Smooth muscle cell of the brain vasculature (primary cell): ENCODE results near the gene DDX42.
"Not testable (repeated sequence)": the region's sequence is repeated elsewhere in the genome, so short reads cannot be mapped to it uniquely, and the experiment has no call there.

Experiments
- DNase-seq: peaks from one replicate; pipeline ENCODE4 v3.0.0-alpha.2; 2012; ENCODE audit warnings: low read depth, low spot score

DDX42 gene

GRCh38 chr17:63780507-63780906 is 6.5 kb downstream of the DDX42 start:
- no peak for DNase-seq

GRCh38 chr17:63780928-63781327 is 7.0 kb downstream of the DDX42 start:
- no peak for DNase-seq

GRCh38 chr17:63783522-63783921 is 9.6 kb downstream of the DDX42 start:
- DNase-seq: no peak

- no peak for DNase-seq
These were observed 11.6 kb downstream of the DDX42 start for GRCh38 chr17:63785556-63785955.

- DNase-seq: no peak
These were observed 12.1 kb downstream of the DDX42 start for GRCh38 chr17:63786117-63786516.

- DNase-seq: no peak
These were observed 13.2 kb downstream of the DDX42 start for GRCh38 chr17:63786971-63787711.

GRCh38 chr17:63790057-63790456 is 16.1 kb downstream of the DDX42 start:
- no peak for DNase-seq

- DNase-seq: no peak
These were observed 18.2 kb downstream of the DDX42 start for GRCh38 chr17:63792055-63792729.

- DNase-seq: not testable (repeated sequence)
These were observed 22.4 kb downstream of the DDX42 start for GRCh38 chr17:63796375-63796774.

GRCh38 chr17:63798572-63799106 is 24.7 kb downstream of the DDX42 start:
- DNase-seq: no peak

GRCh38 chr17:63800783-63801182 is 26.8 kb downstream of the DDX42 start:
- DNase-seq: no peak

- DNase-seq: no peak
These were observed 30.4 kb downstream of the DDX42 start for GRCh38 chr17:63804328-63804727.

- DNase-seq: no peak
These were observed 31.6 kb downstream of the DDX42 start for GRCh38 chr17:63805591-63805990.

GRCh38 chr17:63809970-63810369 is 36.0 kb downstream of the DDX42 start:
- no peak for DNase-seq

GRCh38 chr17:63816123-63816522 is 42.2 kb downstream of the DDX42 start:
- DNase-seq: no peak

GRCh38 chr17:63816669-63817068 is 42.7 kb downstream of the DDX42 start:
- no peak for DNase-seq

GRCh38 chr17:63817736-63818385 is 43.9 kb downstream of the DDX42 start:
- no peak for DNase-seq

- DNase-seq: no peak
These were observed 45.2 kb downstream of the DDX42 start for GRCh38 chr17:63819131-63819530.

- DNase-seq: no peak
These were observed 45.9 kb downstream of the DDX42 start for GRCh38 chr17:63819585-63820537.

- DNase-seq: no peak
These were observed 47.1 kb downstream of the DDX42 start for GRCh38 chr17:63820963-63821561.

GRCh38 chr17:63821804-63822203 is 47.8 kb downstream of the DDX42 start:
- DNase-seq: no peak
